Measurements from ENCODE around the gene CPNE4.

CPNE4 gene

GRCh38 chr3:132042681-132043080 lies 7.9 kb upstream of the CPNE4 start:
- no peaks in the 10 kb centered on the region for H3K27me3 ChIP-seq (ENCODE audit: insufficient read depth, low read depth, severe bottlenecking)
- no peak for DNase-seq
- TF ChIP-seq CTCF (IDR thresholded peaks at IDR 0.05; ENCODE audit: low read depth, low read length): no peak
- no peaks in the 10 kb centered on the region for H3K9me3 ChIP-seq (ENCODE audit: severe bottlenecking)
- H3K27ac ChIP-seq: no peak overlapping the region
- H3K4me3 ChIP-seq (ENCODE audit: low read depth, low read length): no peak overlapping the region
- H3K36me3 ChIP-seq: no peaks in the 10 kb centered on the region

DNA sequence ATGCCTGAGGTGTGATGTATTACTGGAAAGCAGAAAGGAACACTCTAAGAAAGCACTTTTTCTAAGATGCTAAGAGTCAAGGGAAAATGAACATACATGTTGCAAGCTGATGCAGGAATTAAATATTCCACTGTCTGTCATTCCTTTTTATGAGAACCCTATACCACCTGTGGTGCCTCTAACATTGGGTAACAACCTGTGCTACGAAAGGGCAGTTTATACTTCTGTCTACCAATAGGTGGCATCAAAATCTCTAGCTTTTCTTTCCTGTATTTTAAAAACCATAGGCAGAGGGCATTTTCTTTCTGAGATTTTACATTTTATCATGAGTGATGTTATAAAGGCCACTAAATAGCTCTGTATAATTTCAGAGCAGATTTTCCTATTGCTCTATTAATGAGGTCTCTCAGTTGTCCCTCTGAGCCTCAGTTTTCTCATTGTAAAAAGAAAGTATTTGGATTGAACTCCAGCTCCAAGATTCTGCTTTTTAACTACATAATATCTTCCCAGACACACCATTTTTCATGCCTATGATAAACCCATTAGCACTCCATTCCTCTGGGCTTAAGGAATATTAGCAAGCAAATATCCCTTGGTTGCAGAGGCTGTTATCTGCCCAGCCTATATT lies 3.5 kb upstream of the CPNE4 start:
- peak; percentile 45; the same call in 1 of the 2 replicates for TF ChIP-seq CTCF (IDR thresholded peaks at IDR 0.05; ENCODE audit: low read depth, low read length)
- H3K36me3 ChIP-seq: no peaks in the 10 kb centered on the region
- no peaks in the 10 kb centered on the region for H3K9me3 ChIP-seq (ENCODE audit: severe bottlenecking)
- no peaks in the 10 kb centered on the region for H3K27me3 ChIP-seq (ENCODE audit: insufficient read depth, low read depth, severe bottlenecking)
- H3K27ac ChIP-seq: no peak overlapping the region
- DNase-seq: no peak
- H3K4me3 ChIP-seq (ENCODE audit: low read depth, low read length): no peak overlapping the region

DNA sequence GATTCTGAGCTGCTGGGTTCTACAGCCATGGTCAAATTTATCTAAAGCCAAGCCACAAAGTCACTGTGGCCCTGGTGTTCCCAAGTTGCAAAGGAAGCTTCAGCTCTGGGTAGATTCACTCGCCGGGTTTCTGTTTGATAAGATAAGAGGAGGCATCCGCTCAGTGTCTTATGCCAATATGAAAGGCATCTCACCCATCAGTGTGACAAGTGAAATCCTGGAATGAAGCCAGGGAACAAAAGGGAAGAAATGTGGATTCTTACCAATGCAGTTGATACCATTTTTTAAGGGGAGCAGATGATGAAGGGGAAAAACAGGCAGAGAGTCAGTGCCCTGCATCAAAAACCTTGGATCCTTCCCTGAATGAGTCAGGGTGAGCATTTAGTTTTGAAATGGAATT lies 2.8 kb upstream of the CPNE4 start:
- TF ChIP-seq CTCF (IDR thresholded peaks at IDR 0.05; ENCODE audit: low read depth, low read length): no peak
- no peak overlapping the region for H3K27ac ChIP-seq
- H3K36me3 ChIP-seq: no peaks in the 10 kb centered on the region
- H3K4me3 ChIP-seq (ENCODE audit: low read depth, low read length): no peak overlapping the region
- no peak for DNase-seq
- no peaks in the 10 kb centered on the region for H3K9me3 ChIP-seq (ENCODE audit: severe bottlenecking)
- no peaks in the 10 kb centered on the region for H3K27me3 ChIP-seq (ENCODE audit: insufficient read depth, low read depth, severe bottlenecking)

DNA sequence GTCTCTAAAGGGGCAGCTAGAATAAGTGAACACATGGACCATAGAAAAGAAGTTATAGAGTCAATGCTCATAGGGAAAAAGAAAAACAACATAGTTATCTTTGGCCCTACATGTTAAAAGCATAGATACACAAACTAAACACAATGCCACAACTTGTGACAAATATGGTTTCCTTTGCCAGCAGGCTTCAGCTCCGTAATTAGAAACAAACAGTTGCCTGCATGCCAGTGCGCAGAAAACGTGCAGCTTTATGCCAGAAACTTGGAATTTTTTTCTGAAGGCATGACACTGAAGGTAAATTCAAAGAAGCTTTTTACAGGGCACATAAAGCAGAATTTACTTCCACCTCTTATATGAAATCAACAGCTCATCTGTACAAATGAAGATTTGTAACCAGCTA lies 2.2 kb upstream of the CPNE4 start:
- H3K27me3 ChIP-seq (ENCODE audit: insufficient read depth, low read depth, severe bottlenecking): no peaks in the 10 kb centered on the region
- no peaks in the 10 kb centered on the region for H3K36me3 ChIP-seq
- no peak overlapping the region for H3K27ac ChIP-seq
- no peaks in the 10 kb centered on the region for H3K9me3 ChIP-seq (ENCODE audit: severe bottlenecking)
- DNase-seq: no peak
- no peak for TF ChIP-seq CTCF (IDR thresholded peaks at IDR 0.05; ENCODE audit: low read depth, low read length)
- H3K4me3 ChIP-seq (ENCODE audit: low read depth, low read length): no peak overlapping the region

DNA sequence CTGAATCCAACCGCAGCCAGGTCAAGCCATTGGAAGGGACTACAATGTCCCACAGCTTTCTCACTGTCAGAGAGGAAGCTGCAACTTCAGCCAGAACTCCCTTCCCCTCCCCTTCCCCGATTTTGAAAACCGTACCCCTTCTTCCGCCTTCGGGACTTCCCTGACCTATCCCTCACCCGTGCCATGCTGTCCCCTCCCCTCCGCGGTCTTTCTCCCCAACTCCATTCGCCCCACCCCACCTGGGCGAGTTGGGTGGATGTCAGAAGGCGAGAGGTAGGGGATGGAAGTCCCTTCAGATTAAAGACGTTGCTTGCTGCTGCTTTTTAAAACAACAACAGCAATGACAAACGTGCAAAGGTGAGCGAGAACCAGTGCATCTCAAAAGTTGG lies 723 bp downstream of the CPNE4 start:
- DNase-seq: peak; percentile 9
- no peaks in the 10 kb centered on the region for H3K27me3 ChIP-seq (ENCODE audit: insufficient read depth, low read depth, severe bottlenecking)
- no peak overlapping the region for H3K27ac ChIP-seq
- no peaks in the 10 kb centered on the region for H3K36me3 ChIP-seq
- no peaks in the 10 kb centered on the region for H3K9me3 ChIP-seq (ENCODE audit: severe bottlenecking)
- H3K4me3 ChIP-seq (ENCODE audit: low read depth, low read length): peak overlapping the region; percentile 75
- no peak for TF ChIP-seq CTCF (IDR thresholded peaks at IDR 0.05; ENCODE audit: low read depth, low read length)

DNA sequence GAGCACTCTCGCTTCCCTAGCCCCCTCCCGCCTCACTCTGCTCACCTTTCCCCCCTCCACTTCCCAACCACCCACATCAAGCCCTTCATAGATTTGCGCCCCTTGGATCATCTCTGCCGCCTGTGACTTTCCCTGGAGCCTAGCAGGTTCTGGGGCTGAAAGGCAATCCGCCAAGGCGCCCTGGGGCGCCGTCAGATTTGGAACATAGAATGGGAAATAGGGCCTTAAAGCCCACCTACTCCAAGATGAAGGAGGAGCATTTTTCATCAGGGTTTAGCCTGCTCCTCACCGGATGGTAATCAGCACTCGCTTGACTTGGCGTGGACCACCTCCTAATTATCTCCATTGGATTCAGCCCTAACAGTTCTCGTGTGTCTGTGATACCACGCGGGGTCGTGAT lies 1.3 kb downstream of the CPNE4 start:
- Histone ChIP-seq H3K4me3 (ENCODE audit: low read depth, low read length) (no peak overlapping the region), H3K27ac (no peak overlapping the region), H3K27me3 (ENCODE audit: insufficient read depth, low read depth, severe bottlenecking) (no peaks in the 10 kb centered on the region), H3K36me3 (no peaks in the 10 kb centered on the region), H3K9me3 (ENCODE audit: severe bottlenecking) (no peaks in the 10 kb centered on the region)
- no peak for DNase-seq
- no peak for TF ChIP-seq CTCF (IDR thresholded peaks at IDR 0.05; ENCODE audit: low read depth, low read length)

Data from WERI-Rb-1 (cell line).